ENCODE data around the gene MAP2K1.

The MAP2K1 gene

DNA sequence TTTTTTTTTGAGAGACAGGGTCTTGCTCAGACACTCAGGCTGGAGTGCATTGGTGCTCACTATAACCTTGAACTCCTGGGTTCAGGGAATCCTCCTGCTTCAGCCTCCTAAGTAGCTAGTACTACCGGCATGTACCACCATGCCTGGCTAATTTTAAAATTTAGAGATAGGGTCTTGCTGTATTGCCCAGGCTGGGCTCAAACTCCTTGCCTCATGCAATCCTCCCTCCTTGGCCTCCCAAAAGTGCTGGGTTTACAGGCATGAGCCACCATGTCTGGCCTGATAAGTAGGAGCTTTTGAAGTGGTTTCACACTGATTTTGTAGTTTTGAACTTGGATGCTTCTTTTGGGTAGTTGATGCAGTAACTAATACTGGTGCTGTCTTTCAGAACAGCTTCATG is 7.8 kb downstream of the MAP2K1 start:
- no peak for DNase-seq

- no peak for DNase-seq
Observed at GRCh38 chr15:66394915-66395314, 8.2 kb downstream of the MAP2K1 start.

- no peak for DNase-seq
Observed at GRCh38 chr15:66399276-66399675, 12.6 kb downstream of the MAP2K1 start.

- no peak for DNase-seq
Observed at GRCh38 chr15:66400351-66400774, 13.7 kb downstream of the MAP2K1 start.

DNA sequence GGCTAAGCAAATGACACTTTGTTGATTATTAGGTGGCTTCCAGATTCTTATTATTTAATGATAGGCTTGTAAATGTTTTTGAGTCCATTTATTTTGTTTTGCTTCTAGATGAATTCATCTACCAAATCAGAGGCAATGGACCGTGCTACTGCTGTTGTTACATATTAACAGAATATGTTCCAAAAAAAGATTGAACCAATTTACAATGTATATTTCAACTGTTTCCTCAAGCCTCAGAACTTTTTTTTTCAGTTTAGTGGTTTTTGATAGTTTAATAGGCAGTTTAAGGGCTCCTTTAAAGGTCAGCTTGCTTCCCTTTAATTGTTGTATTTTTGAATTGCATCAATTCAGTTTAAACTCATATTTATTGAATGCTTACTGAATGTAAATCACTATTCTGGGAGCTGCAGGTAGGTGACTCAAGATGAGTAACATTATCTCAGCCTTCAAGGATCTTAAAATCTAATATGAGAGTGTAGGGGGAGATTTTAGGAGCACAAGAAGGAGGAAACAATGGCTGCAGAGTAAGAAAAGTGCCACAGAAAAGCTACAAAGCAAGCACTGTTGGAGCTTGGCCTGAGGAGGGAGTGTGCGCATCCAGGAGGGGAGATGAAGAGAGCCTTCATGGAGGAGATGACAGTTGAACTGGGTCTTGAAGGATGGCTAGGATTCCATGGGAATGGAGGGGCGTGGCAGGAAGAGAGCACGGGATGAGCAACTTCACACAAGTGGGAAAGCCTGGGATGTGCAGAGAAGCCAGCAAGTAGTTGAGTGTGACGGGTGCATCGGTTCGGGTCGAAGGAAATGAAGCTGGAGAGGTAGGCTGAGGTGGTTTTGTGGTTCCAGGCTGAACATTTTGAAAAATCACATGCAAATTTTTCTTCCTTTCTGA is 14.7 kb downstream of the MAP2K1 start:
- DNase-seq = no peak

GRCh38 chr15:66402761-66403284 is 16.1 kb downstream of the MAP2K1 start:
- no peak for DNase-seq

GRCh38 chr15:66403323-66403722 is 16.6 kb downstream of the MAP2K1 start:
- no peak for DNase-seq

DNA sequence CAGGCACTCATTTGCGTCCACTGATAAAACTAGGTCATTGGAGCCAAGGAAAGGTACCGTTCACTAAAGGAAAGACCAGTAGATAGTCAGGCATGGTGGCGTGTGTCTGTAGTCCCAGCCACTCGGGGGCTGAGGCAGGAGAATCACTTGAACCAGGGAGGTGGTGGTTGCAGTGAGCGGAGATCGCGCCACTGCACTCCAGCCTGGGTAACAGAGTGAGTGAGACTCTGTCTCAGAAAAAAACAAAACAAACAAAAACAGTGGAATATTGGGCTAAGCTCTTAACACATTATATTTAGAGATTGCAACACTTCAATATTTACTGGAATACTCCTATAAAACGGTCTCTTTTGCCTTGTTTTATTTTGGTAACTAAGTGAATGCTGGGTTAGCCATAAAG is 17.4 kb downstream of the MAP2K1 start:
- no peak for DNase-seq

GRCh38 chr15:66404532-66404931 is 17.8 kb downstream of the MAP2K1 start:
- DNase-seq = no peak

DNA sequence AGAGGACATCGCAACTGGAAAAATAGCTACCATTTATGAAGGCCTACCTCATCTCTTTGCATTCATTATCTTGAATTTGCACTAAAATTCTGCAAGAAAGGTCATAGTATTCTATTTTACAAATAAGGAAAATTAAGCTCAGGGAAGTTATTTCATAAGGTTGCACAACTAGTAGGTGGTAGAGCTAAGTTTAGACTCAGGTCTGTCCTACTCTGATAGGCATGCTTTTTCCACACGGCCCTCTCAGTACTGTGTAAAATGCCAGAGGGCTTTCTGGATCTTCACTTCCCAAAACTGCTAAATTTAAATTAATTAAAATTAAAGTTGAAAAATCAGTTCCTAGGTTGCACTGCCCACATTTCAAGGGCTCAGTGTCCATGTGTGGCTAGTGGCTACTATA is 18.3 kb downstream of the MAP2K1 start:
- DNase-seq = no peak

DNA sequence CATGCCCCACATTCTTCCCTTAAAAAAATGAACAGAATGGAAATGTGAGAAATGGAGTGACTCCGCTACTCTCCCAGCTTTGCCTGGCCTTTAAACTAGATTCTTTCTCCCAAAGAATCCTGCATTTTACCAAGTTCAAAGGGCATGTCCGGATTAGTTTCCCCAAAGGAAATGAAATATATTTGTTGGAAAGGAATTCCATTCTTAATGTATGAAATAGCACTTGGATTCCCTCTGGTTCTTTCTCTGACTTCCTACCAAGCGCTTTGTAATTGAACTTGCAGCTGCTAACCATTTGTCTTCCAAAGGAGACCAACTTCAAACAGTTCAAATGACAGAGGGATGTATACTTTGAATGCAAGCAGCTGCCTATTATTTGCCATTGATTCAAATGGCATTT is 18.9 kb downstream of the MAP2K1 start:
- DNase-seq = no peak

DNA sequence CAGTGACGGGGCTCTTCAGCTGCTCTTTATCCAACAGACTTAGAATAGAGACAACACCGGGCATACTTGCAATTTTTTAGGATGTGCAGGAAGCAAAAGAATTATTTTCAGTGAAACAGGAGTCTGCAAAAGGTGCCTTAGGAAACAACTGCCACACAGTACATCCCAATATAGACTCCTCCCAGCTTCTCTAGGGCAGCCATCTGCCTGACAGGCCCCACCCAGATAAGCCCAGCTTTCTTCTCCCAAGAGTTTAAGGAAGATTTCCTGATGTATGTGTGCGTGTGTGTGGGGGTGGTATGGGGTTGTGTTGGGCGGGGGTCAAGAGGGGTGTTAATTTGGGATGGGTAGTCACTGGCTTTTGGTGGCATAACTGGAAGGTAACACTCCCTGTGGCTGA is 21.5 kb downstream of the MAP2K1 start:
- no peak for DNase-seq

- no peak for DNase-seq
Observed at GRCh38 chr15:66408675-66409282, 22.1 kb downstream of the MAP2K1 start.

DNA sequence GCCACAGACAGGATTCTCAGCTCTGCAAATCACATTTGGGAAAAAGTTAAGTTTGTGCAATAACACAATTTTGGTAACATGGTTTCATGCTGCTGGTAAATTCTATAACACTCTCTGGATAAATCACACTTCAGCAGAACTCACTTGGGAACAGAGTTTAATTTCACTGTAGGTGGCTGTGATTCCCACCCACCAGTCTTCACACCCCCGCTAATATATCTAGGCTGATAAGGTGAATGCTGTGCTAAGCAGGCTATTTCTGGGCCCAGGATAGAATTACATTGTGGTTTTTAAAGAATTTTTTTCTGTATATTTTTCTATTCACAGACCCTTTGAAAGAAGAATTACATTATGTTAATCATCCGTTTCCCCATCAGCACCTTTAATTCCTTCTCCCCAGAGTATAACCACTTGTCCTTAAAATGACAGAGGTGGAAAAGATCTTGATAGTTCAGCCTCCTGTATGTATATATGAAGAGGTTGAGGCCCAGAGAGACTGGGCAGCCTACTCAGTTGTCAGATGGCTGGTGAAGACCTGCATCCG is 22.9 kb downstream of the MAP2K1 start:
- no peak for DNase-seq

DNA sequence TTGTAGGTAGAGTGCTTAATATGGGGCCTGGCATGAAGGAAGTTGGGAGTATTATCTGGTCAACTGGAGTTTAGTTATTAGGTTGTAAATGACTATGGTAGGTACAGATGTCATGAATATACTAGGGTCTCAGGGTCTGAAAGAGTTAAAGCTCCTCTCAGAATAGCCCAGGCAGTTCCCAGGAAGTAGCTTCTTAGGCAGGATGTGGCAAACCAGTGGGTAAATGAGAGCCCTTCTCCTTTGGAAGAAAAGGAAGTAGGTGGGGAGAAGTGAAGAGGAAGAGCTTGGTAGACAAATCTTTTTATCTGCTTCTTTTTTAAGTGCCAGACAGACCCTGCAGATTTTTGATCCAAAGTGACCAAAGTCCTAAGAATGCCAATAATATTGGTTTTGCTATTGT is 24.5 kb downstream of the MAP2K1 start:
- DNase-seq = no peak

DNA sequence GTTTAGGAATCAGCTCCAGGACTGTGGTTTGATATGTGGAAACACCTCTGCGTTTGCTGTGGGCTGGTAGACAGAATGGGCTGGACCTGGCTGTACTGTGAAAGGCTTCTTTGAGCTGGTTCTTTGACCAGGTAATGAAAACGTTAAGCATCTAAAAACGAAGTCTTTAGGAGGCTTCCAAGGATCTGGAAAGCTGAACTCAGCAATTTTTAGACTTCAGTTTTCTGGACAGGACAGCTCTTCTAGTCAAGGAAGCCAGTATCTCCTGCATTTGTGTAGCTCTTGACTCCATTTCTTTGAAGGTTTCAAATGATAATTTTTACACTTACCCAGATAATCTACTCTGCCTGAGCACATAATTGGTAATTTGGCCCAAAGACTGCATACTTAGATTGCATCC is 25.5 kb downstream of the MAP2K1 start:
- DNase-seq = no peak

DNA sequence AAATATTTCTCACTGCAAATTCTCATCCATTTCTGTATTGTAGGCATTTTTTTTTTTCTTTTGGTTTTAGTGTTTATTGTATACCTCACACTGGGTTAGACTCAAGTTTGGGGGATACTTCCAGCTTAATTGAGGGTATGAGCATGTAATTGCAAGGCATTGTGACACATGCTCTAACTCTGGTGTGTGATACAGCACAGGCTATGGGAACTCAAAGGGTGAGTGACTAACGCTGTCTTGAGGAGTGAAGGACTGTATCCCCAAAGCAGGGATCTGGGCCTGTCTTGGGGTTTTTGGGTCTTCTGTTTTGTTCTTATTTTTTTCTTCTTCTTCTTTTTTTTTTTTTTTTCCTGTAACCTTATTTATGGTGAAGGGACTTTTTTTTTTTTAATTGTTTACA is 26.9 kb downstream of the MAP2K1 start:
- DNase-seq = no peak

- no peak for DNase-seq
Observed at GRCh38 chr15:66415360-66415759, 28.6 kb downstream of the MAP2K1 start.

DNA sequence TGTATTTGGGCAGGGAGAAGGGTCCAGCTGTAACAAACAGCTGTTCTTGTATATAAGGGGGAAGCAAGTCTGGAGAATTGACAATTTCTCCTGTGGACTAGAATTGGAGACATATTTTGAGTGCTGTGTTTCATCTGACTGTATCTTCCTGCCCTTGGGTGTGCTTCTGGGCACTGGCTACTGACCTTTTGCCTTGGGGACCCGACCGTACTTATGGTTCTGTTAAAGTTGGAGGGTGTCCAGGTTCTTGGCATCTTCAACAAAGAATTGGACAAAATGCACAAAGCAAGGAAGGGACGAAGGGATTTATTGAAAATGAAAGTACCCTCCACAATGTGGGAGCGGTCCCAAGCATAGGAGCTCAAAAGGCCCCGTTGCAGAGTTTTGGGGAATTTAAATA is 31.0 kb downstream of the MAP2K1 start:
- DNase-seq = no peak

DNA sequence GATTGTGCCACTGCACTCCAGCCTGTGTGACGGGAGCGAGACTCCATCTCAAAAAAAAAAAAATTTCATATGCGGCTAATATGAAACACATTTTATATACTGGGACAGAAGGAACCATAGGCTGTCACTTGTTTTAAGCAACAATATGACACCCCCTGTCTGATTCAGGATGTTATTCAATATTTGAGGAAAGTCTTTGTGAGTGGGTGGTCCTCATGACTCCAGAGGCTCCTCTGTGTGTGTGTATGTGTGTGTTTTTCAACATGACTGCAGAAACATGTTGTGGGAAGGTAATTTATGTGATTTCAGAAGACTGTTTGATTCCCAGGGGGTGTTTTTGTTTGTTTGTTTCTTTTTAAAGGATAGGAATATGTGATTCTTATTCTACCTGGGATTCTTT is 32.8 kb downstream of the MAP2K1 start:
- DNase-seq = no peak

DNA sequence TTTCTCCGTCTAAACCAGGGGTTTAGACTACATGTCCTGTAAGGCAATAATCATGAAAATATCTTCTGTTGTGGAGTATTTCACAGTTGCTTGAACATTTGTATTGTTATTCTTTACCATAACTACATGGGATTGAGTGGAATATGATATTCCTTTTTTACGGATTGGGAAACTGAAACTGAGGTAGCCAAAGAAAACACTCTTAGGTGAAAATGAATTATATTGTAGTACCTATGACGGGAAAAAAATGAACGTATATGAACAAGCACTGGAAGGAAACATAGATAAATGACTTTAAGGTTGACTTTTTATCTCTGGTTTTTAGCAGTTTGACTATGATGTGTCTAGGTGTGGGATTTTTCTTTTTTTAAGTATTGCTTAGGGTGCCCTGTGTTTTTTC is 35.6 kb downstream of the MAP2K1 start:
- no peak for DNase-seq

GRCh38 chr15:66423149-66423548 is 36.4 kb downstream of the MAP2K1 start:
- no peak for DNase-seq

DNA sequence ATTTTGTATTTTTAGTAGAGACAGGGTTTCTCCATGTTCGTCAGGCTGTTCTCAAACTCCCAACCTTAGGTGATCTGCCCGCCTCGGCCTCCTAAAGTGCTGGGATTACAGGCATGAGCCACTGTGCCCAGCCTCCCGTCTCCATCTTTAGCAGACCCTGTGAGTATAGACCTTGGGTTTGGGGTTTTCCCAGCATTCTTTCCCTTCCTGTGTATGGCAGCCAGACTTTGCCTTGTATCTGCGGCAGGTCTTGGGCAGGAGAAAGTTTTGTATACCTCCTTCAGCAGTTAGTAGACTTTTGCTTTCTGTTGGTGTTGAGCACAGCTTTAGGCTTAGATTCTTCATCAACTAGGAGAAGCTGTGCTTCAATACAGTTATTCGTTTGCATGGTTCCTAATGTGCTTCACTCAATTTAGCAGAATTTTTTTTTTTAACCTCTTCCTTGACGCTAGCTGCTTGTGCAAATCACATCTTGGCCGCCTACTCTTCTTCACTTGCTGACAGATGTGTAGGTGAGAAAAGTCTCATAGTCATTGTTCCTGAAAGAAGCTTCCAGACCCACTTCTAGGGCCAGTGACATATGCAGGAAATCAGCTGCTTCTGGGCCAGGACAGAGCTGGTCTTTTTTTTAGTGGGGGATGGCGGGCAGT is 38.4 kb downstream of the MAP2K1 start:
- DNase-seq = no peak

DNA sequence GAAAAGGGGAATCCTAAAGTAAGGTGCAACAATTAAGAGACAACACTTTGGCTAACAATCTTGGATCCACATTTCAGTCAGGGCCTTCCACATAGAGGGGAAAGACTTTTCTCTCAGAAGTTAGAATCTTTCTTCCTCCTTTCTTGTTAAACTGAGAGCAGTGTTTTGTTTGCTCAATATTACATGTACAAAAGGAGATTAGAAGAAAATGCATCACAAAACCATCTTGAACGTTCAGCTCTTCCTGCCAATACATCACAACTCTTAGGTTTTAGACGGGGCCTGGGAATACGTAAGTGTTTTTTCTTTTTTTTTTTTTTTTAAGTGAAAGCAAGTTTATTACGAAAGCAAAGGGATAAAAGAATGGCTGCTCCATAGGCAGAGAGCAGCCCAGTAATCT is 39.1 kb downstream of the MAP2K1 start:
- no peak for DNase-seq
